ENCODE results near the gene EWSR1.
"Not testable (repeated sequence)": the region's sequence is repeated elsewhere in the genome, so short reads cannot be mapped to it uniquely, and the experiment has no call there.

Gene EWSR1

GRCh38 chr22:29218758-29219408, 49.2 kb upstream of the EWSR1 start:
- Histone ChIP-seq H3K4me3 (ENCODE audit: low read depth, low read length) (no peak overlapping the region), H3K9me3 (ENCODE audit: control insufficient read depth, insufficient read depth, low read depth, low read length) (no peaks in the 10 kb centered on the region), H3K27ac (ENCODE audit: extremely low read depth, low read depth, low read length) (no peak overlapping the region), H3K4me1 (ENCODE audit: control insufficient read depth, insufficient read depth, low read length) (no peaks in the 10 kb centered on the region), H3K36me3 (ENCODE audit: control insufficient read depth in 2 of 2, insufficient read depth in 1 of 2, low read length in 2 of 2) (no peaks in the 10 kb centered on the region)
- ChIA-PET CTCF (interaction anchor here (1.1 to 1.7 kb wide), 3 partner anchors 24 to 78 kb away, joined by 3 to 6 read pairs (median 4); no protein-coding TSS in a partner anchor), POLR2A (no interaction called here)
- TF ChIP-seq KLF17 (tag by site-specific recombination; IDR thresholded peaks at IDR 0.05) (no peak), ZNF768 (tag by site-specific recombination; IDR thresholded peaks at IDR 0.05) (peak; percentile 80; the same call in 1 of the 2 replicates)

- H3K36me3 ChIP-seq (ENCODE audit: control insufficient read depth in 2 of 2, insufficient read depth in 1 of 2, low read length in 2 of 2); H3K9me3 ChIP-seq (ENCODE audit: control insufficient read depth, insufficient read depth, low read depth, low read length); H3K4me3 ChIP-seq (ENCODE audit: low read depth, low read length); H3K27ac ChIP-seq (ENCODE audit: extremely low read depth, low read depth, low read length); H3K4me1 ChIP-seq (ENCODE audit: control insufficient read depth, insufficient read depth, low read length); POLR2A ChIA-PET: not testable (repeated sequence)
- peak; percentile 94 for TF ChIP-seq ZNF121 (tag by site-specific recombination; IDR thresholded peaks at IDR 0.05)
- CTCF ChIA-PET, result interaction anchor here (1.1 kb wide), 2 partner anchors 23 to 79 kb away, joined by 3 to 4 read pairs; no protein-coding TSS in a partner anchor
Measured at GRCh38 chr22:29219409-29219782, 48.7 kb upstream of the EWSR1 start.

- ChIA-PET CTCF (interaction anchor here (1.1 to 1.8 kb wide), 2 partner anchors 25 to 80 kb away, joined by 4 to 11 read pairs; no protein-coding TSS in a partner anchor), POLR2A (interaction anchor here (0.6 kb wide), 1 partner anchor 16 kb away, joined by 3 read pairs; no protein-coding TSS in a partner anchor)
- TF ChIP-seq ZBTB44 (tag by site-specific recombination; IDR thresholded peaks at IDR 0.05) (no peak), ZFHX2 (tag by site-specific recombination; conservative IDR thresholded peaks at IDR 0.05) (peak; percentile 81), EGR2 (tag by site-specific recombination; IDR thresholded peaks at IDR 0.05; ENCODE audit: low read depth) (peak; percentile 84; the same call in 1 of the 2 replicates)
- H3K9me3 ChIP-seq (ENCODE audit: control insufficient read depth, insufficient read depth, low read depth, low read length), result no peaks in the 10 kb centered on the region
- H3K4me1 ChIP-seq (ENCODE audit: control insufficient read depth, insufficient read depth, low read length), result no peaks in the 10 kb centered on the region
- H3K36me3 ChIP-seq (ENCODE audit: control insufficient read depth in 2 of 2, insufficient read depth in 1 of 2, low read length in 2 of 2), result no peaks in the 10 kb centered on the region
- no peak overlapping the region for H3K4me3 ChIP-seq (ENCODE audit: low read depth, low read length)
- H3K27ac ChIP-seq (ENCODE audit: extremely low read depth, low read depth, low read length), result no peak overlapping the region
Measured at GRCh38 chr22:29219881-29220670, 48.0 kb upstream of the EWSR1 start.

GRCh38 chr22:29224121-29224858, 43.8 kb upstream of the EWSR1 start:
- TF ChIP-seq ZNF501 (tag by site-specific recombination; IDR thresholded peaks at IDR 0.05), result no peak
- peak; percentile 17; the same call in 1 of the 2 replicates for TF ChIP-seq GLIS2 (tag by site-specific recombination; IDR thresholded peaks at IDR 0.05)
- POLR2A ChIA-PET, result no interaction called here
- CTCF ChIA-PET, result interaction anchor here (1.8 kb wide), 1 partner anchor 21 kb away, joined by 4 read pairs; no protein-coding TSS in a partner anchor
- H3K27ac ChIP-seq (ENCODE audit: extremely low read depth, low read depth, low read length), result no peak overlapping the region
- no peaks in the 10 kb centered on the region for H3K36me3 ChIP-seq (ENCODE audit: control insufficient read depth in 2 of 2, insufficient read depth in 1 of 2, low read length in 2 of 2)
- no peaks in the 10 kb centered on the region for H3K4me1 ChIP-seq (ENCODE audit: control insufficient read depth, insufficient read depth, low read length)
- no peaks in the 10 kb centered on the region for H3K9me3 ChIP-seq (ENCODE audit: control insufficient read depth, insufficient read depth, low read depth, low read length)
- H3K4me3 ChIP-seq (ENCODE audit: low read depth, low read length), result no peak overlapping the region

Measured in HEK293 (cell line).